ENCODE data around the gene MLXIP. TPM values are rescaled to one million over a fixed set of nuclear protein-coding genes. Genes with fewer than 3 reads are reported as not detected.

Gene MLXIP
- total and polyA plus RNA-seq, 2 of the 13 experiments (the other 11 are each of a cell fraction or from before 2014, with no cell fraction given): 5.3 to 6.7 TPM

DNA sequence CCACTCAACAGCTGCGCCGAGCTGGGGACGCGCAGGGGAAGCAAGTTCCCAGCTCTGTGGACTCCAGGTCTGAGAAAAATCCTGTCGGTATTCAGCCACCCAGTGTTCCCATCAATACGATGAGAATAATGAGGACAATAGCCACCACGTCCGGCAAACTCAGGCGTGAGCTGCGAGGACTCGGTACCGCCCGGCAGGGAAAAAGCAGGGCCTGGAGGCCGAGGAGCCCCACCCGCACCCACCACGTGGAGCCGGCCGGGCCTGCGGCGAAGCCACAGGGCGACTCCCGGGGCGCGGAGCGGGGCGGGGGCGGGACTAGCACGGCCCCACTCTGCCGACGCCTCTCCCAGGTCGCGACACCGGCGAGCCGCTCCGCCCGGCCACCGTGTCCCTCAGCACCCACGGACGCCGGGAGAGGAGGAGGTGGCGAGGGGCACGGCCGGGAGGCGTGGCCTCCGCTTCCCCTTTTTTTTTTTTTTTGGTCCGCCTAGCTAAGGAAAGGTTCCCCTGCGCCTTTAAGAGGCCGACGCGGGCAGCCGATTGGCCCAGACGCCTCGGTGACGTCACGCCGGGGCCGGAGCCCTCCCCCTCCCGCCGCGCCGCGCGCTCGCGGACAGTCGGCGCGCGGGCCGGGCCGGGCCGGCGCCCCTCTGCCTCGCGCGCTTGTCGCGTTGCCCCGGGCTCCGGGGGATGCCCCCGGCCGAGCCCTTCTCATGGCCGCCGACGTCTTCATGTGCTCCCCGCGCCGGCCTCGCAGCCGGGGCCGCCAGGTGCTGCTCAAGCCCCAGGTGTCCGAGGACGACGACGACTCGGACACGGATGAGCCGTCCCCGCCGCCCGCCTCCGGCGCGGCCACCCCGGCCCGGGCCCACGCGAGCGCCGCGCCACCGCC lies at the start of gene MLXIP (continued):
- peak; percentile 86; the same call in 1 of the 2 replicates for TF ChIP-seq DZIP1 (CRISPR knock-in tag; IDR thresholded peaks at IDR 0.05)
- TF ChIP-seq PHF21A (CRISPR knock-in tag; IDR thresholded peaks at IDR 0.05): peak; percentile 65
- TF ChIP-seq, protein P1, sequence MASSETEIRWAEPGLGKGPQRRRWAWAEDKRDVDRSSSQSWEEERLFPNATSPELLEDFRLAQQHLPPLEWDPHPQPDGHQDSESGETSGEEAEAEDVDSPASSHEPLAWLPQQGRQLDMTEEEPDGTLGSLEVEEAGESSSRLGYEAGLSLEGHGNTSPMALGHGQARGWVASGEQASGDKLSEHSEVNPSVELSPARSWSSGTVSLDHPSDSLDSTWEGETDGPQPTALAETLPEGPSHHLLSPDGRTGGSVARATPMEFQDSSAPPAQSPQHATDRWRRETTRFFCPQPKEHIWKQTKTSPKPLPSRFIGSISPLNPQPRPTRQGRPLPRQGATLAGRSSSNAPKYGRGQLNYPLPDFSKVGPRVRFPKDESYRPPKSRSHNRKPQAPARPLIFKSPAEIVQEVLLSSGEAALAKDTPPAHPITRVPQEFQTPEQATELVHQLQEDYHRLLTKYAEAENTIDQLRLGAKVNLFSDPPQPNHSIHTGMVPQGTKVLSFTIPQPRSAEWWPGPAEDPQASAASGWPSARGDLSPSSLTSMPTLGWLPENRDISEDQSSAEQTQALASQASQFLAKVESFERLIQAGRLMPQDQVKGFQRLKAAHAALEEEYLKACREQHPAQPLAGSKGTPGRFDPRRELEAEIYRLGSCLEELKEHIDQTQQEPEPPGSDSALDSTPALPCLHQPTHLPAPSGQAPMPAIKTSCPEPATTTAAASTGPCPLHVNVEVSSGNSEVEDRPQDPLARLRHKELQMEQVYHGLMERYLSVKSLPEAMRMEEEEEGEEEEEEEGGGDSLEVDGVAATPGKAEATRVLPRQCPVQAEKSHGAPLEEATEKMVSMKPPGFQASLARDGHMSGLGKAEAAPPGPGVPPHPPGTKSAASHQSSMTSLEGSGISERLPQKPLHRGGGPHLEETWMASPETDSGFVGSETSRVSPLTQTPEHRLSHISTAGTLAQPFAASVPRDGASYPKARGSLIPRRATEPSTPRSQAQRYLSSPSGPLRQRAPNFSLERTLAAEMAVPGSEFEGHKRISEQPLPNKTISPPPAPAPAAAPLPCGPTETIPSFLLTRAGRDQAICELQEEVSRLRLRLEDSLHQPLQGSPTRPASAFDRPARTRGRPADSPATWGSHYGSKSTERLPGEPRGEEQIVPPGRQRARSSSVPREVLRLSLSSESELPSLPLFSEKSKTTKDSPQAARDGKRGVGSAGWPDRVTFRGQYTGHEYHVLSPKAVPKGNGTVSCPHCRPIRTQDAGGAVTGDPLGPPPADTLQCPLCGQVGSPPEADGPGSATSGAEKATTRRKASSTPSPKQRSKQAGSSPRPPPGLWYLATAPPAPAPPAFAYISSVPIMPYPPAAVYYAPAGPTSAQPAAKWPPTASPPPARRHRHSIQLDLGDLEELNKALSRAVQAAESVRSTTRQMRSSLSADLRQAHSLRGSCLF (CRISPR knock-in tag; IDR thresholded peaks at IDR 0.05; ENCODE audit: borderline replicate concordance): no peak
- TF ChIP-seq ZNF839 (CRISPR knock-in tag; IDR thresholded peaks at IDR 0.05; ENCODE audit: borderline replicate concordance): no peak
- TF ChIP-seq TAF1 (CRISPR knock-in tag; IDR thresholded peaks at IDR 0.05): no peak; the same call in 1 of the 2 replicates
- TF ChIP-seq ZBTB37 (CRISPR knock-in tag; IDR thresholded peaks at IDR 0.05): no peak
- TF ChIP-seq CEBPZ (IDR thresholded peaks at IDR 0.05; ENCODE audit: low read length): no peak
- TF ChIP-seq ASH2L (IDR thresholded peaks at IDR 0.05; ENCODE audit: insufficient read length, low read depth, low read length): peak; percentile 86
- no peak; the same call in 1 of the 2 replicates for TF ChIP-seq DMAP1 (CRISPR knock-in tag; IDR thresholded peaks at IDR 0.05)
- peak; percentile 69; the same call in 1 of the 2 replicates for TF ChIP-seq ZGPAT (CRISPR knock-in tag; IDR thresholded peaks at IDR 0.05)
- no peak for TF ChIP-seq RFX1 (IDR thresholded peaks at IDR 0.05)
- no peak for TF ChIP-seq ZNF703 (CRISPR knock-in tag; IDR thresholded peaks at IDR 0.05; ENCODE audit: borderline replicate concordance)
- TF ChIP-seq ATF3 (CRISPR knock-in tag; IDR thresholded peaks at IDR 0.05): no peak
